Calu3 (cell line): Measurements from ENCODE around the gene ST6GALNAC3. TPM values are rescaled to one million over a fixed set of nuclear protein-coding genes. Genes with fewer than 3 reads are reported as not detected.

Experiments used
- BruUV-seq: library from RNA; stranded (reverse); fragments of 400-500 nt; replicated peaks from 2 replicates; lab custom pipeline; 2021; lab: Mats Ljungman, UMichigan
- CTCF ChIA-PET: fragments of 300-600 bp; sonication (Branson Sonifier 250); formaldehyde crosslinking; loops from one replicate; lab custom pipeline; 2022; ENCODE audit warnings: antibody characterized with exemption; lab: Charles Lee
- DNase-seq: peaks from one replicate; pipeline ENCODE4 v3.0.0; 2022
- H3K27ac Mint-ChIP-seq: one replicate; pipeline ENCODE4 v1.8.0; 2022; ENCODE audit warnings: mixed read lengths; ENCODE audit not compliant: unreplicated experiment
- H3K27me3 Mint-ChIP-seq: one replicate; pipeline ENCODE4 v1.8.0; 2022; ENCODE audit warnings: mixed read lengths; ENCODE audit not compliant: unreplicated experiment
- H3K36me3 Mint-ChIP-seq: one replicate; pipeline ENCODE4 v1.8.0; 2022; ENCODE audit warnings: mild to moderate bottlenecking, moderate library complexity, mixed read lengths; ENCODE audit not compliant: insufficient read depth, unreplicated experiment
- H3K4me1 Mint-ChIP-seq: one replicate; pipeline ENCODE4 v1.8.0; 2022; ENCODE audit warnings: mild to moderate bottlenecking, low read depth, mixed read lengths; ENCODE audit not compliant: unreplicated experiment
- H3K4me3 Mint-ChIP-seq: one replicate; pipeline ENCODE4 v1.8.0; 2022; ENCODE audit warnings: mild to moderate bottlenecking, low read depth, moderate library complexity, mixed read lengths; ENCODE audit not compliant: unreplicated experiment
- H3K9me3 Mint-ChIP-seq: one replicate; pipeline ENCODE4 v1.8.0; 2022; ENCODE audit warnings: low read depth, mixed read lengths; ENCODE audit not compliant: unreplicated experiment
- intact Hi-C: fragments of 100-400 bp; cut with micrococcal nuclease; formaldehyde crosslinking; loops from one replicate; pipeline ENCODE4 v1.10.0; 2022; ENCODE audit not compliant: unreplicated experiment
- total RNA-seq: library from RNA; stranded (reverse); gene quantifications from 2 replicates; pipeline ENCODE4 v1.2.3, GENCODE V29; 2022
- TF ChIP-seq, protein P1 (sequence below): fragments of 200-600 bp; IDR thresholded peaks from one replicate; pipeline ENCODE4 v1.8.0; 2022; ENCODE audit warnings: antibody characterized with exemption; ENCODE audit not compliant: unreplicated experiment

The ST6GALNAC3 gene
- total RNA-seq, 1 experiment from 2014 or later, result 0.87 TPM

- no peaks in the 10 kb centered on the region for H3K9me3 Mint-ChIP-seq
- intact Hi-C loops, result no loop called here
- H3K27ac Mint-ChIP-seq, result no peak overlapping the region
- H3K27me3 Mint-ChIP-seq, result no peaks in the 10 kb centered on the region
- BruUV-seq, result no TSS peak
- CTCF ChIA-PET, result no interaction called here
- no peaks in the 10 kb centered on the region for H3K4me1 Mint-ChIP-seq
- no peaks in the 10 kb centered on the region for H3K36me3 Mint-ChIP-seq
- TF ChIP-seq, protein P1, sequence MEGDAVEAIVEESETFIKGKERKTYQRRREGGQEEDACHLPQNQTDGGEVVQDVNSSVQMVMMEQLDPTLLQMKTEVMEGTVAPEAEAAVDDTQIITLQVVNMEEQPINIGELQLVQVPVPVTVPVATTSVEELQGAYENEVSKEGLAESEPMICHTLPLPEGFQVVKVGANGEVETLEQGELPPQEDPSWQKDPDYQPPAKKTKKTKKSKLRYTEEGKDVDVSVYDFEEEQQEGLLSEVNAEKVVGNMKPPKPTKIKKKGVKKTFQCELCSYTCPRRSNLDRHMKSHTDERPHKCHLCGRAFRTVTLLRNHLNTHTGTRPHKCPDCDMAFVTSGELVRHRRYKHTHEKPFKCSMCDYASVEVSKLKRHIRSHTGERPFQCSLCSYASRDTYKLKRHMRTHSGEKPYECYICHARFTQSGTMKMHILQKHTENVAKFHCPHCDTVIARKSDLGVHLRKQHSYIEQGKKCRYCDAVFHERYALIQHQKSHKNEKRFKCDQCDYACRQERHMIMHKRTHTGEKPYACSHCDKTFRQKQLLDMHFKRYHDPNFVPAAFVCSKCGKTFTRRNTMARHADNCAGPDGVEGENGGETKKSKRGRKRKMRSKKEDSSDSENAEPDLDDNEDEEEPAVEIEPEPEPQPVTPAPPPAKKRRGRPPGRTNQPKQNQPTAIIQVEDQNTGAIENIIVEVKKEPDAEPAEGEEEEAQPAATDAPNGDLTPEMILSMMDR, result no peak
- no peak for DNase-seq
- H3K4me3 Mint-ChIP-seq, result no peak overlapping the region
Observed at GRCh38 chr1:76379506-76379905, 305.0 kb downstream of the ST6GALNAC3 start.

DNA sequence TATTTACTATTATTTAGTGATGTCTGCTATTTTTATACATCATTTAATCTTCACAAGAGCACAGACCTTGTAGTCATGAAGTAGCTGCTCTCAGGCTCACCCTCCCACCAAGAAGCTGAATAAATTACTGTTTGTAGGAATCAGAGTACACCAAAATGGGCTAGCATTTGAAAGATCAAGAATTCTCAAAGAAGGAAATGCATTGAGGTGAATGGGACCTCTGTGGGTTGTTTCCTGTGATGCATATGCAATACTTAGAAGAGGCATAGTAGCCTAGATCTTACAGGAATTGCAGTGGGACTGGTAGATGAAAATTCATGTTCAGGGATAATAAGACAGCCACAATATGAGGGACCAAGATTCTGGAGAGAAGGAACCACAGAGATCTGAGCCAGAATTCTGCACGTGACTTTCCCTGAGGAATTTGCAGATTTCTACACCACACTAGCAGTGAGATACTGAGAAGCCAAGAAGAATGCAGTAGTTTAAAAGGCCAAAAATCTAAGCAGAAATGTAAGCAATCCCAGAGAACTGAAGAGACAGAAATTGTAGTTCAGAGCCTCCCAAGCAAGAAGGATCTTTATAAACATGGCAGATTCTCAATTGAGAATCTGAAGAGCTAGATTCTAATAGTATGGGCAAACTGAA is 307.0 kb downstream of the ST6GALNAC3 start:
- CTCF ChIA-PET, result interaction anchor here (0.6 to 0.7 kb wide), 2 partner anchors 227 to 368 kb away, joined by 3 to 7 read pairs; no protein-coding TSS in a partner anchor
- Mint-ChIP-seq H3K27ac (no peak overlapping the region), H3K36me3 (no peaks in the 10 kb centered on the region), H3K4me3 (no peak overlapping the region), H3K9me3 (no peaks in the 10 kb centered on the region), H3K4me1 (no peaks in the 10 kb centered on the region), H3K27me3 (no peaks in the 10 kb centered on the region)
- BruUV-seq, result no TSS peak
- TF ChIP-seq, protein P1, result no peak
- intact Hi-C loops, result no loop called here
- DNase-seq, result no peak

DNA sequence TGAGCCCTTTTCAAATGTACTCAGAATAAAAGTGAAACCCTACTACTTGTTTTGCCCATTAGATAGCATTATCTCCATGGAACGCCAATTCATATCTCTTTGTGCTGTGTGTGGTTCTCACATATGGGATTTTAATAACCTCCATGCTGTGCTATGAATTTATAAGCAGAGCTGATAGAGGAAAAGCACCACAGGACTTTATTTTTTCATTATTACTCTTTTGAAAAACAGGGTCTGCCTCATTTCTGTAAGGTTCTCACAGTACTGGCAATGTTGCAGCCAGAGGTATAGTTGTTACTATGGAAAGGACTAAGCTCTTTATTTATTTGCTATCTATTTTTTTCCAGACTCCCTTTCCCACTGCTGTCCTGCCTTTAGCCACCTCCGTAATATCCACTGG is 313.7 kb downstream of the ST6GALNAC3 start:
- Mint-ChIP-seq H3K27ac (no peak overlapping the region), H3K36me3 (no peaks in the 10 kb centered on the region), H3K4me3 (no peak overlapping the region), H3K4me1 (no peaks in the 10 kb centered on the region), H3K27me3 (no peaks in the 10 kb centered on the region), H3K9me3 (no peaks in the 10 kb centered on the region)
- no TSS peak for BruUV-seq
- intact Hi-C loops, result no loop called here
- DNase-seq, result no peak
- TF ChIP-seq, protein P1, result no peak
- CTCF ChIA-PET, result no interaction called here

DNA sequence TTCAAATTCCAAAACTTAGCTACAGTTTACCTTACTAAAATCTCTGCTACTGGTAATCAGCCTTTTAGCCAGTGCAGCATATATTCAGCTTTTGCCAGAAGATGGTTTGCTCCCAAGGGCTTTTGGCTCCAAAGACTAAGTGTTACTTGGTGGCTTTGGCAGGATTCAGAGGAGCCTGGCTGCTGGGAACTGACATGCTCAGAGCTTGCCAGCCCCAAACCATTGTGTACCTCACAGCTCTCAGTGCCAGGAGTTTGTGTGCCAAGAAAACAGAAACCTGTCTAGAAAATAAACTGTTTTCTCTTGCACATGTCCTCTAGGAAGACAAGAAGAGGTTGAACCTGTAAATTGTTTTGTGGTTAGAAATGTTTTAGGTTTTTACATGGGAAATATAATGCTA is 315.9 kb downstream of the ST6GALNAC3 start:
- BruUV-seq, result no TSS peak
- H3K27ac Mint-ChIP-seq, result no peak overlapping the region

More for the DNA sequence above, 315.9 kb downstream of the ST6GALNAC3 start:
- Mint-ChIP-seq H3K9me3 (no peaks in the 10 kb centered on the region), H3K27me3 (no peaks in the 10 kb centered on the region), H3K36me3 (no peaks in the 10 kb centered on the region), H3K4me1 (no peaks in the 10 kb centered on the region), H3K4me3 (no peak overlapping the region)
- CTCF ChIA-PET, result no interaction called here
- DNase-seq, result no peak
- intact Hi-C loops, result no loop called here
- TF ChIP-seq, protein P1, result no peak
